ENCODE measurements around the gene MTCL3.

MTCL3 gene

DNA sequence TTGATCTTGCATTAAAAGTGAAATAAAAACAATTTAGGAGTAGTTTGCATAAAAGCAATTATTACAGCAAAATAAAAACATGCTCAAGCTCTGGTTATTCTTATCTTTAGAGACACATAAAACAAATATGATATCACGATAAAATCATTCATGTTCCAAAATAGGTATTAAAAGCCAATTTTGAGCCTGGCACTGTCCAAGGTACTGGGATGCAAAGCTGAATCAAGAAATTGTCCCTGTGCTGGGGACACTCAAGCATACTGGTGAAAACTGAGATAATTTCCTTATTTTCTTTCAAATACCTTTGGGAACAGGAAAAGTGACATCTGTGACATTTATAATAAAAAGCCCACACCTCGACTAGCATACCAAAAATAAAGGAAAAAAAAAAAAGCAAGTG, 931 bp upstream of the MTCL3 start:
- no peak overlapping the region for H2BK12ac ChIP-seq (ENCODE audit: insufficient read length, low read depth, low read length)
- H3K27me3 Mint-ChIP-seq (ENCODE audit: low read depth): peaks cover 18% of the 10 kb centered on the region
- no peaks in the 10 kb centered on the region; a peak in 1 of 5 replicates for H3K9me3 Mint-ChIP-seq
- no peaks in the 10 kb centered on the region for H4K20me1 ChIP-seq (ENCODE audit: control insufficient read depth, insufficient read depth, insufficient read length)
- H4K5ac ChIP-seq (ENCODE audit: insufficient read length, low read depth, low read length): no peak overlapping the region
- H3T11ph ChIP-seq (ENCODE audit: low read length): no peak overlapping the region
- H2AK5ac ChIP-seq (ENCODE audit: insufficient read length, low read length): no peak overlapping the region
- peak overlapping the region; percentile 81 to 95 for H3K4me3 Mint-ChIP-seq
- H3K79me2 ChIP-seq (ENCODE audit: insufficient read depth, low read length): no peaks in the 10 kb centered on the region
- H2BK5ac ChIP-seq (ENCODE audit: insufficient read length, low read length): no peak overlapping the region
- H3K23me2 ChIP-seq (ENCODE audit: insufficient read length, low read depth, low read length, poor library complexity, severe bottlenecking): peaks cover 28% of the 10 kb centered on the region
- H2AFZ ChIP-seq (ENCODE audit: low read length): no peak overlapping the region
- TF ChIP-seq, protein P1, sequence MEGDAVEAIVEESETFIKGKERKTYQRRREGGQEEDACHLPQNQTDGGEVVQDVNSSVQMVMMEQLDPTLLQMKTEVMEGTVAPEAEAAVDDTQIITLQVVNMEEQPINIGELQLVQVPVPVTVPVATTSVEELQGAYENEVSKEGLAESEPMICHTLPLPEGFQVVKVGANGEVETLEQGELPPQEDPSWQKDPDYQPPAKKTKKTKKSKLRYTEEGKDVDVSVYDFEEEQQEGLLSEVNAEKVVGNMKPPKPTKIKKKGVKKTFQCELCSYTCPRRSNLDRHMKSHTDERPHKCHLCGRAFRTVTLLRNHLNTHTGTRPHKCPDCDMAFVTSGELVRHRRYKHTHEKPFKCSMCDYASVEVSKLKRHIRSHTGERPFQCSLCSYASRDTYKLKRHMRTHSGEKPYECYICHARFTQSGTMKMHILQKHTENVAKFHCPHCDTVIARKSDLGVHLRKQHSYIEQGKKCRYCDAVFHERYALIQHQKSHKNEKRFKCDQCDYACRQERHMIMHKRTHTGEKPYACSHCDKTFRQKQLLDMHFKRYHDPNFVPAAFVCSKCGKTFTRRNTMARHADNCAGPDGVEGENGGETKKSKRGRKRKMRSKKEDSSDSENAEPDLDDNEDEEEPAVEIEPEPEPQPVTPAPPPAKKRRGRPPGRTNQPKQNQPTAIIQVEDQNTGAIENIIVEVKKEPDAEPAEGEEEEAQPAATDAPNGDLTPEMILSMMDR (conservative IDR thresholded peaks at IDR 0.05): no peak
- H2BK120ac ChIP-seq (ENCODE audit: low read depth, low read length, poor library complexity, severe bottlenecking): no peak overlapping the region
- no peak overlapping the region for H4K8ac ChIP-seq (replicated peaks; ENCODE audit: insufficient read length, low read depth, low read length)
- H4K91ac ChIP-seq (ENCODE audit: insufficient read length, low read depth, low read length): no peak overlapping the region
- no peak overlapping the region for H3K27ac ChIP-seq (ENCODE audit: insufficient read length, low read depth, low read length)
- H3K9ac ChIP-seq (ENCODE audit: extremely low read depth, insufficient read length, low read length): no peak overlapping the region
- WGBS (ENCODE audit: extremely low coverage, insufficient read length, low lambda C conversion rate): no CpG with 5 or more reads among the region's 2 CpGs
- no peak overlapping the region for H2BK15ac ChIP-seq (ENCODE audit: low read depth, low read length)
- no peak overlapping the region for H3K27ac Mint-ChIP-seq
- no peaks in the 10 kb centered on the region for H3K27me3 ChIP-seq (ENCODE audit: insufficient read depth, low read length)
- no peak overlapping the region for H3K4ac ChIP-seq (ENCODE audit: low read depth, low read length)
- peak overlapping the region; percentile 98 for H3K4me2 ChIP-seq (ENCODE audit: insufficient read depth, insufficient read length, low read length)
- no peak overlapping the region for H3K23ac ChIP-seq (ENCODE audit: insufficient read length, low read depth, low read length)
- H3K79me1 ChIP-seq (ENCODE audit: insufficient read depth, low read depth, low read length, poor library complexity, severe bottlenecking): no peaks in the 10 kb centered on the region
- no peak overlapping the region for H2BK20ac ChIP-seq (ENCODE audit: low read depth, low read length, poor library complexity, severe bottlenecking)
- H3K14ac ChIP-seq (ENCODE audit: insufficient read depth, low read length): no peak overlapping the region
- no peaks in the 10 kb centered on the region for H3K4me1 ChIP-seq (ENCODE audit: insufficient read depth, low read length)
- H3K4me1 Mint-ChIP-seq: peaks cover 26 to 31% of the 10 kb centered on the region in 2 experiments
- no peaks in the 10 kb centered on the region for H3K36me3 Mint-ChIP-seq (ENCODE audit: insufficient read depth in 1 of 3, low read depth in 3 of 3)
- H3K18ac ChIP-seq (ENCODE audit: insufficient read length, low read depth, low read length): no peak overlapping the region
- no peak overlapping the region for H3K56ac ChIP-seq (ENCODE audit: insufficient read length, low read depth, low read length)
- no peaks in the 10 kb centered on the region for H3K9me3 ChIP-seq (ENCODE audit: control insufficient read depth, low read depth, low read length)
- no peak for DNase-seq

Measured in H9 (cell line).